K562 (cell line): ENCODE measurements around the gene ANO1. TPM values are rescaled to one million over a fixed set of nuclear protein-coding genes. Genes with fewer than 3 reads are reported as not detected.

Source experiments
- ATAC-seq: fragments of 200-7000 bp; cut with Tn5 transposase; 3 replicates; pipeline ENCODE4 v1.9.1; 2020; ENCODE audit warnings: moderate library complexity
- BruUV-seq: library from RNA; stranded (reverse); fragments of 400-500 nt; replicated peaks from 2 replicates; lab custom pipeline; 2021; lab: Mats Ljungman, UMichigan
- CTCF ChIA-PET: fragments of 300-600 bp; formaldehyde crosslinking; extraction: SDS; loops from one replicate; lab custom pipeline; 2021; ENCODE audit warnings: low intra/inter-chr PET ratio; lab: Yijun Ruan, JAX
- POLR2A ChIA-PET: fragments of 300-600, 350-650 bp; sonication (Branson Sonifier 250); formaldehyde crosslinking; extraction: SDS; loops from one replicate; lab custom pipeline; 2021; ENCODE audit warnings: antibody characterized with exemption, inconsistent platforms; lab: Yijun Ruan, JAX
- DNase-seq, 4 experiments: peaks; one replicate each; pipeline versions ENCODE4 v3.0.0 to v3.0.0-alpha.2; 2011 to 2018; ENCODE audit warnings: low spot score in 3 of 4, mixed read lengths in 3 of 4; ENCODE audit errors: extremely low read depth in 1 of 4
- FAIRE-seq: peaks from 2 replicates; lab custom pipeline; 2011; peaks lifted over from hg19 to GRCh38; lab: Jason Lieb, UNC
- H2AFZ ChIP-seq: 2 replicates; pipeline ENCODE4 v1.6.0; 2011; ENCODE audit warnings: low read depth, low read length, control low read depth, inconsistent platforms
- H3K27ac ChIP-seq: fragments of 200-600 bp; 3 replicates; pipeline ENCODE4 v1.8.0; 2011; ENCODE audit warnings: low read depth, mild to moderate bottlenecking, control low read depth, inconsistent platforms, low read length, moderate library complexity, mixed read lengths; ENCODE audit errors: extremely low read depth
- H3K27me3 ChIP-seq, 2 experiments: fragments of 300-600 bp in 1 of 2; 2 replicates in 1 of 2; 3 replicates in 1 of 2; pipeline versions ENCODE4 v1.6.0 to v1.8.0; 2011; ENCODE audit warnings: inconsistent platforms in 2 of 2, low read length in 2 of 2, mild to moderate bottlenecking in 1 of 2, mixed read lengths in 1 of 2, moderate library complexity in 1 of 2; ENCODE audit not compliant: control insufficient read depth in 2 of 2, insufficient read depth in 2 of 2
- H3K36me3 ChIP-seq: fragments of 300-600 bp; 3 replicates; pipeline ENCODE4 v1.8.0; 2011; ENCODE audit warnings: mild to moderate bottlenecking, low read length, inconsistent platforms; ENCODE audit not compliant: control insufficient read depth, insufficient read depth
- H3K4me1 ChIP-seq, 2 experiments: fragments of 200-600 bp in 1 of 2; replicated peaks in 1 of 2; 2 replicates in 1 of 2; 3 replicates in 1 of 2; pipeline versions ENCODE4 v1.5.1 to v1.8.0; 2011; ENCODE audit warnings: inconsistent platforms in 2 of 2, low read length in 2 of 2, mild to moderate bottlenecking in 1 of 2, mixed read lengths in 1 of 2, moderate library complexity in 1 of 2; ENCODE audit not compliant: control insufficient read depth in 2 of 2, insufficient read depth in 2 of 2
- H3K4me2 ChIP-seq: 2 replicates; pipeline ENCODE4 v1.6.1; 2011; ENCODE audit warnings: low read length, control low read depth, inconsistent platforms, mixed read lengths; ENCODE audit not compliant: insufficient read depth
- H3K4me3 ChIP-seq: fragments of 200-600 bp; sonication (generic), shearing (Covaris generic); 2 replicates; pipeline ENCODE4 v1.5.1; 2016; ENCODE audit warnings: control low read depth, inconsistent platforms
- H3K79me2 ChIP-seq: fragments of 200-600 bp; 3 replicates; pipeline ENCODE4 v1.8.0; 2011; ENCODE audit warnings: low read length, inconsistent platforms; ENCODE audit not compliant: control insufficient read depth, insufficient read depth
- H3K9ac ChIP-seq, 2 experiments: 2 replicates each; pipeline versions ENCODE4 v1.6.0 to v1.6.1; 2011; ENCODE audit warnings: low read depth in 2 of 2, low read length in 2 of 2, control low read depth in 1 of 2, inconsistent platforms in 1 of 2, mild to moderate bottlenecking in 1 of 2, mixed read lengths in 1 of 2; ENCODE audit not compliant: insufficient read depth in 1 of 2
- H3K9me1 ChIP-seq: one replicate; pipeline ENCODE4 v1.6.0; 2011; ENCODE audit warnings: inconsistent platforms, mild to moderate bottlenecking, low read length, moderate library complexity; ENCODE audit not compliant: control insufficient read depth, insufficient read depth
- H3K9me3 ChIP-seq: replicated peaks from 2 replicates; pipeline ENCODE4 v1.5.1; 2011; ENCODE audit warnings: low read depth, low read length, inconsistent platforms; ENCODE audit not compliant: control insufficient read depth, insufficient read depth
- H4K20me1 ChIP-seq: replicated peaks from 2 replicates; pipeline ENCODE4 v1.6.1; 2011; ENCODE audit warnings: low read length, inconsistent platforms, mixed read lengths; ENCODE audit not compliant: control insufficient read depth, insufficient read depth
- NFE2L1 ChIP-seq: fragments of 450-650 bp; IDR thresholded peaks from 2 replicates; pipeline ENCODE4 v1.6.1; 2016; ENCODE audit warnings: missing genetic modification characterization, low read depth, mild to moderate bottlenecking, missing compliant biosample characterization, moderate library complexity, borderline replicate concordance
- NFYB ChIP-seq: IDR thresholded peaks from 2 replicates; pipeline ENCODE4 v1.6.1; 2011; ENCODE audit warnings: mild to moderate bottlenecking, moderate library complexity; ENCODE audit not compliant: insufficient read length; ENCODE audit errors: extremely low read depth
- SMARCE1 ChIP-seq: fragments of 450-650 bp; IDR thresholded peaks from 2 replicates; pipeline ENCODE4 v1.7.1; 2016; ENCODE audit warnings: mild to moderate bottlenecking
- YY1 ChIP-seq, 3 experiments: IDR thresholded peaks; 2 replicates each; pipeline ENCODE4 v1.6.1; 2011; ENCODE audit warnings: low read length in 2 of 3, mild to moderate bottlenecking in 2 of 3, moderate library complexity in 2 of 3, borderline replicate concordance in 1 of 3, control low read depth in 1 of 3, low read depth in 1 of 3; ENCODE audit not compliant: insufficient read depth in 3 of 3, insufficient replicate concordance in 2 of 3, control insufficient read depth in 1 of 3, insufficient read length in 1 of 3; ENCODE audit errors: extremely low read depth in 1 of 3
- ZFP36 ChIP-seq: fragments of 150-350 bp; IDR thresholded peaks from 2 replicates; pipeline ENCODE4 v1.6.1; 2018; ENCODE audit warnings: low read length, low read depth; ENCODE audit not compliant: partially characterized antibody
- WGBS: fragments of 100-300 bp; shearing (Covaris generic); methylation state at CpG from one replicate; pipeline ENCODE4 v1.1.6; 2016; ENCODE audit warnings: low coverage, mixed read lengths; ENCODE audit not compliant: insufficient coverage; ENCODE audit errors: missing lambda C conversion rate; 5-methylcytosine and 5-hydroxymethylcytosine counted together
- in situ Hi-C: fragments of 300-500 bp; cut with MboI; formaldehyde crosslinking; loops from 4 replicates; pipeline ENCODE4 v1.15.0; 2018; ENCODE audit warnings: inconsistent platforms, mixed read lengths
- intact Hi-C: fragments of 100-400 bp; cut with micrococcal nuclease; formaldehyde crosslinking; loops from 2 replicates; pipeline ENCODE4 v1.14.2; 2022
- polyA plus RNA-seq, 8 experiments: library from polyadenylated mRNA; depleted of rRNA in 4 of 8; stranded (reverse) in 5 of 8; unstranded in 3 of 8; fragments of >200 nt; fragmentation: Nextera tagmentation in 2 of 8; fragmentation: Illumina TruSeq in 1 of 8; extraction: Ambion mirVana in 2 of 8; extraction: Trizol in 1 of 8; gene quantifications; 2 replicates each; pipeline versions ENCODE4 v1.2.1 to v1.2.3, GENCODE V29; 2011 to 2014; ENCODE audit warnings: inconsistent platforms in 1 of 8, missing spikeins in 1 of 8
- total RNA-seq, 7 experiments: library from RNA; depleted of rRNA in 6 of 7; stranded (reverse); fragments of >200 nt in 6 of 7; fragmentation: Illumina TruSeq in 2 of 7; extraction: Trizol in 2 of 7; gene quantifications; 2 replicates each; pipeline versions ENCODE4 v1.2.1 to v1.2.3, GENCODE V29; 2011 to 2021; ENCODE audit warnings: low replicate concordance in 1 of 7

Gene ANO1
- total and polyA plus RNA-seq, 9 of the 15 experiments (the other 6 are each of a cell fraction or from before 2014, with no cell fraction given): not detected

DNA sequence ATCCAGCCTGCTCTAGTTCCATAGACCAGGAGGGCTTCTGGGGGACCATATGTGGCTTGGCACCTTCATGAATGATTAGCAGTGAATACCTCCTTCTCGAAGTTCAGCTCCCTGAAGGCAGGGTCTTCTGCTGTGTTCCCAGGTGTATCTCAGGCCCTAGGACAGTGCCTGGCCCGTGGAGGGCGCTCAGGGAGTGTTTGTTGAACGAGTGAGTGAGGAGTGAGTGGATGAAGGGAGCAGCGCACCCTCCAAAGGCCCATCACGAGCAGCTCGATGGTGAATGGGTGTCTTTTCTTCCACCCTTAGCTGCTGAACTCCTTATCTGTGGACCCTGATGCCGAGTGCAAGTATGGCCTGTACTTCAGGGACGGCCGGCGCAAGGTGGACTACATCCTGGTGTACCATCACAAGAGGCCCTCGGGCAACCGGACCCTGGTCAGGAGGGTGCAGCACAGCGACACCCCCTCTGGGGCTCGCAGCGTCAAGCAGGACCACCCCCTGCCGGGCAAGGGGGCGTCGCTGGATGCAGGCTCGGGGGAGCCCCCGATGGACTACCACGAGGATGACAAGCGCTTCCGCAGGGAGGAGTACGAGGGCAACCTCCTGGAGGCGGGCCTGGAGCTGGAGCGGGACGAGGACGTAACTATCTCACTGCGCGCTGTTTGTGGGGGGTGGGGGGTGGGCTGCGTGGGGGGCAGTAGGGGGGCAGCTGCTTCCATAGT is 9.5 kb downstream of the ANO1 start (continued):
- TF ChIP-seq NFE2L1: no peak
- TF ChIP-seq SMARCE1: no peak
- TF ChIP-seq YY1 (IDR thresholded peaks at IDR 0.05; ENCODE audit: borderline replicate concordance in 1 of 3, control insufficient read depth in 1 of 3, extremely low read depth in 1 of 3, insufficient read depth in 3 of 3, insufficient read length in 1 of 3, insufficient replicate concordance in 2 of 3, low read depth in 1 of 3, low read length in 2 of 3): no peak

DNA sequence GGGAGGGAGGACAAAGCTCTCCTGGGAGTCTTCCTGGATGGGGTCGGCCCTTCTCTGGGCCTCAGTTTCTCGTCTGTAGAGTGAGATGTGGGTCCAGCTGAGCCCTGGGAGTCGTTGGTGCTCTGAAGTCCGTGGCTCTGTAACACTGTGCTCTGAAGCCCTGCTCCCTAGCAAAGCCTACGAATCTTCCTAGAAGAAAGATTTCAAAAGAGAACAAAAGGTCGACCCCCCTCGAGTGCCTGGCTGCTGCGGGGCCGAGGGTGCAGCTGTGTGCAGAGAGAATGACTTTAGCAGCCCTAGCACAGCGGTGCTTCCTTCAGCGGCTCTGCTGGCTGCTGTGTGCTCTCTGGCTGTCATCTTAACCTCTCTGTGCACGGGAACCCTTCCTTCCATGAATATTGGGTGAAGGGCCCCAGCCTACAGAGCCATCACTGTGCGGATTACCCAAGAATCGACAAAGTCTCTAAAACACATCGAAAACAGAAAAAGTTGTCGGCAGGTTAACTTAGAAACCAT is 10.7 kb downstream of the ANO1 start:
- Histone ChIP-seq H3K9ac (no peak overlapping the region), H2AFZ (no peak overlapping the region), H4K20me1 (no peaks in the 10 kb centered on the region; the same call in 1 of the 2 replicates), H3K4me2 (no peak overlapping the region), H3K27me3 (peaks cover 33 to 83% of the 10 kb centered on the region in 2 experiments), H3K9me1 (no peaks in the 10 kb centered on the region), H3K79me2 (no peaks in the 10 kb centered on the region), H3K27ac (no peak overlapping the region), H3K4me1 (peaks cover 0 to 9% of the 10 kb centered on the region in 2 experiments; a peak in 2 of 5 replicates), H3K4me3 (no peak overlapping the region), H3K36me3 (no peaks in the 10 kb centered on the region), H3K9me3 (no peaks in the 10 kb centered on the region)
- BruUV-seq: no TSS peak
- no peak for TF ChIP-seq NFYB
- TF ChIP-seq ZFP36: peak; percentile 40
- ATAC-seq: no peak
- DNase-seq: no peak
- ChIA-PET CTCF (no interaction called here), POLR2A (interaction anchor here (0.6 kb wide), 1 partner anchor 153 kb away, joined by 3 read pairs; no protein-coding TSS in a partner anchor)
- under 1% methylated on average over 16 of the region's 16 CpGs for WGBS
- in situ Hi-C loops: no loop called here
- intact Hi-C loops: loop anchor here (5.0 kb wide), 1 partner anchor 104 kb away; no protein-coding TSS in a partner anchor
- no peak for FAIRE-seq
